ENCODE measurements around the gene SOX13.

Gene SOX13

DNA sequence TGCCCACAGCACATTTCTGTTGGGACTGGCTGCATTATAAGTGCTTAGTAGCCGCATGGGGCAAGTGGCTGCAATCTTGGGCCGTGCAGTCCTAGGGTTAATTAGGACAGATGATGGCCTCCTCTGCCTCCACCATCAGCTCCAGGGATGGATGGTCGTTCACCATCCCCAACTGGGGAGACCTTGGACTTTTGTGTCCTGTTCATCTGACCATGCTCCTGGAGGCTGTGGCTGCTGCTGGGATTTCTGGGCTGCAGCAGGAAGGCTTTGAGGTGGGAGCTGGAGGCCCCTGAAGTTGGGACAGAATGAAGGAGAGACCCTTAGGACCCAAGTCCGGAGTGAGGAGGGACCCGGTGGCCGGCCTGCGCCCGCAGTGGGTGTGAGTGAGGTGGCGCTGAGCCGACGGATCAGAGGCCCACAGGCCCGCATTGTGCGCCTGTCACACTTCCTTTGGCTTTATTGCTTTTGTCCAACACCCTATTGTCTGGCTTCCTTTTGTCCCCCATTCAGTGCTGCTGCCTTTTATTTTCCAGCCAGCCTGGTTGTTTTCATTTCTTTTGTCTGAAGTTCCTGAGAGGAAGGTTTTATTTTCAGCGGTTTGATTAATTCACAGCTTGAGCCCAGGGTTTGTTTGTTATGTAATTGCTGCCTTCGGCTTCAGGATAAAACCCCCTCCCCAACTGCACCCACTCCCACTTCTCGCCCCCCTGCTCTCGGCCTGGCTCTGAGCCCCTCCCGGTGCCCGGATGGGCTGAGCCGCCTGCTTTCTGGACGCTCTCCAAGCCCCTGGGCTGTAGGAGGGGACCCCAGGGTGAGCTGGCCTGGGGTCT is 35.6 kb downstream of the SOX13 start:
- DNase-seq = no peak

DNA sequence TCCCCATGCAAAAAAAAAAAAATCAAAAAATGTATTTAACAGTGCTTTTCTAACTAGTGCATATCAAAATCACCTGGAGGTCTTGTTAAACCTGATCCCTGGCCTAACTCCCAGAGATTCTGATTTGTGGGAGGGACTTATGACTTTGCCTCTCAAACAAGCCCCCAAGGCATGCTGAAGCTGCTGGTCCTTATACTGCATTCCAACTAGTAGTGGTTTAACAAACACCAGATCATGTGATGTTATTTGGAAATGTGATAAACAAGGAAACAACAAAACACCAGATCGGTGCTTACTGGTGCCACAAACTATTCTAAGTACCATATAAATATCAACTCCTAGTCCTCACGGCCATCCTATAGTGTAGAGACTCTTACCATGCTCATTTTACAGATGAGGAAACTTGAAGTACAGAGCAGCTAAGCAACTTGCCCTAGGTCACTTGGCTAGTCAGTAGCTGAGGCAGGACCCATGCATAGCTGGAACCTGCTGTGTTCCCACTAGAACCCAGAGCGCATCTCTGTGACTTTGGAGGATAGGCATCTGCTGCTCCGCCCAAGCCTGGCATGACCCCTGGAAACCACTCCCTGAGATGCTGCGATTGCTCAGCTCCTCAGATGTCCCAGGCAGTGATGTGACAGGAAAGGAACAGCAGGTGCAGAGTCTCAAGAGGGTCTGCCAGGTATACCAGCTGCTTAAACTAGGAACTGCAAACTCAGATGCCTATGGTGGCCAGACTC is 38.1 kb downstream of the SOX13 start:
- DNase-seq = no peak

- no peak for DNase-seq
Observed at GRCh38 chr1:204112876-204113730, 40.2 kb downstream of the SOX13 start.

DNA sequence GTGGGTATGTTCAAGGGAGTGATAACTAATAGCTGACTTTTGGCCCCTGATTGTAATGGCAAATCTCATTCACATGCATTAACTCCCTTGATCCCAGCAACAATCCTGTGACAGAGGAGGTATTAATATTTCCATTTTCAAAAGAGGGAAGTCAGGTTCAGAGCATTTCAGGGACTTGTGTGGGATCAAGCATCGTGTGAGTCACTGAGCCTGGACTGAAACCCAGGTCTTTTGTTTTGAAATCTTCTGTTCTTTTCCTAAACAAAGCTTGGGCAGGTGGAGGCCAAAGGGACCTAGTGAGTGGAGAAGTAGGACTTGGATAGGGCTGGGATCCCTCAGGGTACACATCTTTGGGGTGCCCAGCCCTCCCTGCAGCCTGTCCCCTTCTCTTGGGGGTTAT is 41.0 kb downstream of the SOX13 start:
- no peak for DNase-seq

DNA sequence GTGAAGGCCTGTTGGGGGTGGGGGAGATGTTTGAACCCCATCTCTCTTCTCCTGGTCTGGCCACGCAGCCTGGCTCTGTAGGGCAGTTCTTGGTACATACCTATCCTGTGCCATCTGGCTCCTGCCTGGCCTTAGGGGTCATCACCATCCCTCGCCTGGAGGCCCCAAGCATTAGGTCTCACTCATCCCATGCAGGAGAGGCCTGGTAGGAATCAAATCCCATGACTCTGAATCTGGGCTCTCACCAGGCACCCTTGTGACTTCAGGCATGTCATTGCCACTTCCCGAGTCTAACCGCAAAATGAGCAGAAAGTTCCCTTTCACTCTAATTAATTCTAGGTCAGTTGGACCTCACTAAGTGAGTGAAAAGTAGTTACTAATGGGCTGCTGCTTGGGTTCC is 41.7 kb downstream of the SOX13 start:
- DNase-seq = no peak

DNA sequence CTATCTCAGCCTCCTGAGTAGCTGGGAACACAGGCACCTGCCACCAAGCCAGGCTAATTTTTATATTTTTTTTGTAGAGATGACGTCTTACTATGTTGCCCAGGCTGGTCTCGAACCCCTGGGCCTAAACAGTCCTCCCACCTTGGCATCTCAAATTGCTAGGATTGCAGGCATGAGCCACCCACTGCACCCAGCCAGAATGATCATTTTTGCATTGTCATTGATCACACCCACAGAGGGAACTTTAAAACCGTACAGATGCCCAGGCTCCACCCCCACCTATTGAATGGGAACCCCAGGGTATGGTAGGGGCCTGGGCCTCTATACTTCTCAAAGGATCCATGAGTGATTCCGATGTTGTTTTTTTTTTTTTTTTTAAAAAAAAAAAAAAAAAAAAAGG is 42.2 kb downstream of the SOX13 start:
- no peak for DNase-seq

- no peak for DNase-seq
Observed at GRCh38 chr1:204116539-204116938, 43.6 kb downstream of the SOX13 start.

GRCh38 chr1:204121840-204122555 is 49.1 kb downstream of the SOX13 start:
- DNase-seq = no peak

GRCh38 chr1:204123376-204123775 is 50.5 kb downstream of the SOX13 start:
- DNase-seq = no peak

- DNase-seq = no peak
Observed at GRCh38 chr1:204124639-204125038, 51.7 kb downstream of the SOX13 start.

DNA sequence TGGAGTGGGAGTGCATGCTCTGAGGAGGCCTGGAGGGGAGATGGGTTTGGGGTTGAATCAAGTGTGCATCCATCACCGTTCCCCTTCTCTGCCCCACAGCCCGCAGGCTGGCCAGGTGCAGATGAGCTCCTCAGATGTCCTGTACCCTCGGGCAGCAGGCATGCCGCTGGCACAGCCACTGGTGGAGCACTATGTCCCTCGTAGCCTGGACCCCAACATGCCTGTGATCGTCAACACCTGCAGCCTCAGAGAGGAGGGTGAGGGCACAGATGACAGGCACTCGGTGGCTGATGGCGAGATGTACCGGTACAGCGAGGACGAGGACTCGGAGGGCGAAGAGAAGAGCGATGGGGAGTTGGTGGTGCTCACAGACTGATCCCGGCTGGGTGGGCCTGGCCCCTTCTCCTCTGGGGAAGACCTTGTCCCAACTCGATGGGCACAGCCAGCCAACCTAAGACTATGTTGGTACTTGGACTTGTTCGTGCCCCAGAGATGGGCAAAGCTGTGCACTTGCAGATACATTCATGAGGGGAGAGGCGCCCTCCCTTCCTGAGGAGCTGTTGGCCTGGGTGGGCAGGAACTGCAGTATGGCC is 52.9 kb downstream of the SOX13 start:
- DNase-seq = no peak

GRCh38 chr1:204126386-204126785 is 53.5 kb downstream of the SOX13 start:
- no peak for DNase-seq

DNA sequence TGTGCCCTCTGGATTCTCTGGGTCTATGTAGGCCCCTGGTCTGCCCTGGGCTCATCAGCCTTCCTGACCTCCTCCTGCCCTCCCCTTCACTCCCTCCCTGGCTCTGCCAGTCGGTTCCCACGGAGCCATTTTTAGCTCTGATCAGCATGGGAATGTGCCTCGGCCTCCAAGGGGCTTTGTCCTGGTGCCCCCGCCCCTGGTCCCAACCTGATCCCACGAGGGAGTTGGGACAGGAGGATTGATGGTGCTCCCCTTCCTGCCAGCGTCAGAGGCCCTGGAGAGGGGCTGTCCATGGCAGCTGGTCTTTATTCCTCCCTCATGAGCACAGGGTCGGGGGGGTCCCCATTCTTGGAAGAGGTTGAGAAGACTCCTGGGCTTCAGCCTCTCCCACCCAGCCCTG is 54.0 kb downstream of the SOX13 start:
- no peak for DNase-seq

DNA sequence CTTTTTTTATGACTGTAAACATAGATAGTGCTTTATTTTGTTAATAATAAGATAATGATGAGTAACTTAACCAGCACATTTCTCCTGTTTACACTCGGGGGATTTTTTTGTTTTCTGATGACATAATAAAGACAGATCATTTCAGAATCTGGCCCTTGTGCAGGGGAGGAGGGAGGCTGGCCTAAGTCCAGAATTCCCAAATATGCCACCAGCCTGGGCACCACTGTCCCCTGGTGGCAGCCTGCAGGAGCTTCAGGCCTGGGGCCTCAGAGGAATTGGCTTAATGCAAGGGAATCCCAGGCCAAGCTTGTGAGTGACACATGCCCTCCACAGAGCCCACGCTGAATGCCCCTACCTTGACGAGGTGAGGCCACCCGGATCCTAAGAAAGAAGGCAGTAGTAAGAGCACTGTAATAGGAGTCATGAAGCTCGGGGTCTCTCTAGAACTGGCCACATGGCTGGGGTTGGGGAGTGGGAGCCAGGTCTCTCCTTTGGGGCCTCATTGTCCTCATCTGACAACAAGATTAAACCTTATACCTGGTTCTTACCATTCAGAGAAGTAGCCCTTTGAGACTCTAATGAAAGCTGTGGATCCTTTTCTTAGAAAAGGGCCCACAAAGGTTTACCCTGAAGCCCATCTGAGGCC is 54.8 kb downstream of the SOX13 start:
- peak; percentile 50 for DNase-seq

GRCh38 chr1:204128464-204128963 is 55.6 kb downstream of the SOX13 start:
- DNase-seq = no peak

- peak; percentile 33 for DNase-seq
Observed at GRCh38 chr1:204128964-204129896, 56.3 kb downstream of the SOX13 start.

DNA sequence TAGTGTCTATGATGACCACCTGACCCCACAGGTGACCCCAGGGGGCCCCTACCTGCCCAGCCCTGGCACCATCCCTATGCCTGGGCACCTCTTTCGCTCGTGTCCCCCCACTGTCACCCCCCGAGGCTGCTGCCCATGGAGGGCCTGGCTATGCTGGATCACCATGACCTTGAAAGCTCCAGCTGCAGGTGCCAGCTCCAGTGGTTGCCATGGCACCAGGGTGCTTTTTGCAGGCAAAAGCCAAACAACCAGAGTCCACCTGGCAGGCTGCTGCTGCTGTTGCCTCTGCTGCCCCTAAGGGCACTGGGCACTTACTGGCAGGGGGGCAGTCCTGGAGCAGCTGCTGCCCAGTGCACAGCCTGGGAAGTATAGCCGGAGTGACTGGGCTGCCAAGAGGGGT is 57.3 kb downstream of the SOX13 start:
- peak; percentile 17 for DNase-seq

GRCh38 chr1:204130981-204131892 is 58.3 kb downstream of the SOX13 start:
- peak; percentile 94 for DNase-seq

GRCh38 chr1:204131978-204132377 is 59.1 kb downstream of the SOX13 start:
- DNase-seq = no peak
